ENCODE data around the gene ACTMAP. TPM values are rescaled to one million over a fixed set of nuclear protein-coding genes. Genes with fewer than 3 reads are reported as not detected.

The ACTMAP gene
- total and polyA plus RNA-seq, 12 donors, result 2.2 to 28.0 (median 12.2) TPM

- H3K27me3 ChIP-seq, result no peaks in the 10 kb centered on the region
- peaks cover 42 to 57% of the 10 kb centered on the region in 2 donors for H3K4me1 ChIP-seq (replicated peaks in 1 of 2)
- H3K9me3 ChIP-seq (replicated peaks in 1 of 3), result no peaks in the 10 kb centered on the region
- peak overlapping the region in 3 of 5 donors; percentile 87 to 97 (median 95) for H3K27ac ChIP-seq
- 67 to 85% (median 78%) methylated on average over 12 of the region's 12 CpGs for WGBS, 4 donors
- peak overlapping the region in 2 of 4 donors; percentile 36 to 80 for H3K4me3 ChIP-seq
- TF ChIP-seq CTCF (IDR thresholded peaks at IDR 0.05) (no peak), POLR2A (IDR thresholded peaks at IDR 0.05) (no peak)
- no peak for DNase-seq
- intact Hi-C loops (cut with DNase I), result no loop called here
- peaks cover 0 to 1% of the 10 kb centered on the region in 2 donors for H3K36me3 ChIP-seq (replicated peaks in 1 of 2)
Observed at GRCh38 chr19:40752257-40752781, 2.0 kb upstream of the ACTMAP start.

DNA sequence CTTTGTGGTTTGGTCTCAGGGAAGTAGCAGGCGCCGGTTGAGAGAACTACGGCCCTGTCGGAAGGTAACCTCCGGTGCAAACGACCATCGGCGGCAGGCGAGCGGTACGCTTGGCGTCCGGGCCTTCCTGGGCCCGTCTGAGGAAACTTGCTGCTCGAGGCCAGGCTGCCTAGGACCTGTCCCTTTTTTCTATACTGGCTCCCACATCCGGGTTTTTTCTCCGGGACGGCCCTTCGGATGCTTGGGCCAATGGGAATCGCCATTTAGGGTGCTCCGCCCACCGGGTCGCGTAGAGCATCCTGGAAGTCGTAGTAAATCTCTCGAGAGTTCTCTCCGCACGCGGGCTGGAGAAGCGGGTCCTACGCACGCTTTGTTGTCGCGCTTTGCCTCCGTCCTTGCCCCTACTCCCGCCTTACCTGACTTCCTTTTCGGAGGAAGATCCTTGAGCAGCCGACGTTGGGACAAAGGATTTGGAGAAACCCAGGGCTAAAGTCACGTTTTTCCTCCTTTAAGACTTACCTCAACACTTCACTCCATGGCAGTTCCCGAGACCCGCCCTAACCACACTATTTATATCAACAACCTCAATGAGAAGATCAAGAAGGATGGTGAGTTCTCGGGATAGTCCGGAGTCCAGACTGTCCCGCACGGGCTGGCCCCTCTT lies 729 bp upstream of the ACTMAP start, which contains the start of gene SNRPA:
TSS of gene SNRPA (plus strand) at position 330 of the 664 bp plus-strand sequence. CDS start at position 536, 206 bp downstream.
- intact Hi-C loops (cut with DNase I), result no loop called here
- H3K4me3 ChIP-seq, result peak within 1 kb of the TSS; percentile 21 to 81 (median 58)
- H3K4me1 ChIP-seq (replicated peaks in 1 of 2), result peaks cover 42 to 50% of the 10 kb centered on the region in 2 donors
- no peaks in the 10 kb centered on the region for H3K9me3 ChIP-seq (replicated peaks in 1 of 3)
- peak; percentile 96 to 99 (median 98) for DNase-seq
- no peaks in the 10 kb centered on the region for H3K36me3 ChIP-seq (replicated peaks in 1 of 2)
- no peak for TF ChIP-seq CTCF (IDR thresholded peaks at IDR 0.05)
- peak; percentile 50 to 90 for TF ChIP-seq POLR2A (IDR thresholded peaks at IDR 0.05)
- H3K27ac ChIP-seq, result peak within 1 kb of the TSS; percentile 87 to 97 (median 90)
- H3K27me3 ChIP-seq, result no peaks in the 10 kb centered on the region
- WGBS, 4 donors, result 0% methylated on average over 33 to 46 of the region's 46 CpGs

- H3K27ac ChIP-seq, result no peak overlapping the region
- TF ChIP-seq CTCF (IDR thresholded peaks at IDR 0.05), result no peak
- TF ChIP-seq POLR2A (IDR thresholded peaks at IDR 0.05), result no peak
- H3K27me3 ChIP-seq, result no peaks in the 10 kb centered on the region
- DNase-seq, result no peak
- no peaks in the 10 kb centered on the region for H3K9me3 ChIP-seq (replicated peaks in 1 of 3)
- whole genome bisulfite sequencing, 4 donors, result 88 to 96% (median 94%) methylated on average over 7 of the region's 7 CpGs
- no peaks in the 10 kb centered on the region for H3K36me3 ChIP-seq (replicated peaks in 1 of 2)
- intact Hi-C loops (cut with DNase I), result no loop called here
- H3K4me3 ChIP-seq, result no peak overlapping the region
- H3K4me1 ChIP-seq (replicated peaks in 1 of 2), result peaks cover 26 to 30% of the 10 kb centered on the region in 2 donors
Observed at GRCh38 chr19:40747536-40747935, 2.7 kb downstream of the ACTMAP start.

GRCh38 chr19:40745402-40745780 lies 4.9 kb downstream of the ACTMAP start:
- TF ChIP-seq CTCF (IDR thresholded peaks at IDR 0.05) (no peak), POLR2A (IDR thresholded peaks at IDR 0.05) (peak in 1 of 2 donors; percentile 11)
- DNase-seq, result peak in 6 of 7 donors; percentile 33 to 74 (median 64)
- H3K27me3 ChIP-seq, result no peaks in the 10 kb centered on the region
- peaks cover 19 to 23% of the 10 kb centered on the region in 2 donors for H3K4me1 ChIP-seq (replicated peaks in 1 of 2)
- no peaks in the 10 kb centered on the region for H3K9me3 ChIP-seq (replicated peaks in 1 of 3)
- peak overlapping the region in 4 of 5 donors; percentile 63 to 77 (median 64) for H3K27ac ChIP-seq
- 64 to 69% (median 69%) methylated on average over 7 of the region's 7 CpGs for WGBS, 4 donors
- intact Hi-C loops (cut with DNase I), result no loop called here
- no peak overlapping the region for H3K4me3 ChIP-seq
- peaks cover 0 to 6% of the 10 kb centered on the region in 2 donors for H3K36me3 ChIP-seq (replicated peaks in 1 of 2)

Measured in adrenal gland (tissue), 12 donors.